Measurements from ENCODE around the gene MCF2L2. TPM values are rescaled to one million over a fixed set of nuclear protein-coding genes. Genes with fewer than 3 reads are reported as not detected.
A peak's percentile ranks its signal among the peaks of the same experiment; 100 is the strongest.

The MCF2L2 gene
- total RNA-seq, 1 donor from 2014 or later: 2.7 TPM

GRCh38 chr3:183265157-183265642 lies 163.2 kb downstream of the MCF2L2 start:
- H3K9me3 Mint-ChIP-seq: no peaks in the 10 kb centered on the region
- H3K27ac Mint-ChIP-seq: no peak overlapping the region
- no peak overlapping the region for H3K4me3 Mint-ChIP-seq
- no peak for TF ChIP-seq CTCF (conservative IDR thresholded peaks at IDR 0.05)
- no peak for DNase-seq (ENCODE audit: extremely low spot score, unreplicated experiment)
- peaks cover 19% of the 10 kb centered on the region for H3K4me1 Mint-ChIP-seq (ENCODE audit: unreplicated experiment)
- peaks cover 5% of the 10 kb centered on the region for H3K36me3 Mint-ChIP-seq
- no peaks in the 10 kb centered on the region for H3K27me3 Mint-ChIP-seq

GRCh38 chr3:183264268-183264667 lies 164.2 kb downstream of the MCF2L2 start:
- no peaks in the 10 kb centered on the region for H3K36me3 Mint-ChIP-seq
- no peak for TF ChIP-seq CTCF (conservative IDR thresholded peaks at IDR 0.05)
- H3K27me3 Mint-ChIP-seq: no peaks in the 10 kb centered on the region

GRCh38 chr3:183262875-183263378 lies 165.5 kb downstream of the MCF2L2 start:
- H3K4me3 Mint-ChIP-seq: no peak overlapping the region
- no peak for DNase-seq (ENCODE audit: extremely low spot score, unreplicated experiment)
- peaks cover 25% of the 10 kb centered on the region for H3K4me1 Mint-ChIP-seq (ENCODE audit: unreplicated experiment)
- peaks cover 6% of the 10 kb centered on the region for H3K36me3 Mint-ChIP-seq
- H3K27ac Mint-ChIP-seq: no peak overlapping the region
- no peaks in the 10 kb centered on the region for H3K9me3 Mint-ChIP-seq
- no peaks in the 10 kb centered on the region for H3K27me3 Mint-ChIP-seq
- TF ChIP-seq CTCF (conservative IDR thresholded peaks at IDR 0.05): no peak

More at GRCh38 chr3:183264268-183264667, 164.2 kb downstream of the MCF2L2 start:
- H3K27ac Mint-ChIP-seq: no peak overlapping the region
- no peak for DNase-seq (ENCODE audit: extremely low spot score, unreplicated experiment)
- peaks cover 28% of the 10 kb centered on the region for H3K4me1 Mint-ChIP-seq (ENCODE audit: unreplicated experiment)
- no peaks in the 10 kb centered on the region for H3K9me3 Mint-ChIP-seq
- no peak overlapping the region for H3K4me3 Mint-ChIP-seq

GRCh38 chr3:183261151-183261724 lies 167.2 kb downstream of the MCF2L2 start:
- no peak for TF ChIP-seq CTCF (conservative IDR thresholded peaks at IDR 0.05)
- peaks cover 19% of the 10 kb centered on the region for H3K36me3 Mint-ChIP-seq
- H3K27ac Mint-ChIP-seq: no peak overlapping the region
- H3K4me3 Mint-ChIP-seq: no peak overlapping the region
- peaks cover 34% of the 10 kb centered on the region for H3K4me1 Mint-ChIP-seq (ENCODE audit: unreplicated experiment)
- no peaks in the 10 kb centered on the region for H3K27me3 Mint-ChIP-seq
- H3K9me3 Mint-ChIP-seq: no peaks in the 10 kb centered on the region
- DNase-seq (ENCODE audit: extremely low spot score, unreplicated experiment): no peak

GRCh38 chr3:183260167-183260904 lies 168.1 kb downstream of the MCF2L2 start:
- Mint-ChIP-seq H3K9me3 (no peaks in the 10 kb centered on the region), H3K4me3 (no peak overlapping the region), H3K27ac (peak overlapping the region; percentile 35), H3K36me3 (peaks cover 19% of the 10 kb centered on the region), H3K27me3 (no peaks in the 10 kb centered on the region), H3K4me1 (ENCODE audit: unreplicated experiment) (peaks cover 40% of the 10 kb centered on the region)
- DNase-seq (ENCODE audit: extremely low spot score, unreplicated experiment): no peak
- no peak for TF ChIP-seq CTCF (conservative IDR thresholded peaks at IDR 0.05)

All from type B pancreatic cell (in vitro differentiated cells).